IPS-18c (cell line): ENCODE data around the gene RGS9BP.

Experiments used
- H3K4me3 ChIP-seq: 2 replicates; pipeline ENCODE4 v1.7.0; 2013; ENCODE audit warnings: low read depth, mild to moderate bottlenecking, low read length, moderate library complexity; ENCODE audit not compliant: insufficient read depth
- H3K9me3 ChIP-seq: one replicate; pipeline ENCODE4 v1.6.1; 2013; ENCODE audit warnings: mild to moderate bottlenecking, low read length, moderate library complexity; ENCODE audit not compliant: control insufficient read depth, insufficient read depth

RGS9BP gene

GRCh38 chr19:32719611-32720059, 44.0 kb downstream of the RGS9BP start, which contains the start of gene TDRD12:
Gene TDRD12 (plus strand): TSS chr19:32719767. CDS start chr19:32720073, 306 bp downstream.
- H3K4me3 ChIP-seq = no peak within 1 kb of the TSS
- H3K9me3 ChIP-seq = no peaks in the 10 kb centered on the region

- Histone ChIP-seq H3K4me3 (no peak overlapping the region), H3K9me3 (no peaks in the 10 kb centered on the region)
Measured at GRCh38 chr19:32720216-32720935, 44.7 kb downstream of the RGS9BP start.

- no peak overlapping the region for H3K4me3 ChIP-seq
Measured at GRCh38 chr19:32720936-32721250, 45.2 kb downstream of the RGS9BP start.

More at GRCh38 chr19:32720936-32721250, 45.2 kb downstream of the RGS9BP start:
- no peaks in the 10 kb centered on the region for H3K9me3 ChIP-seq
